Measurements from ENCODE around the gene WDR86.

WDR86 gene

GRCh38 chr7:151404216-151405011 is 5.4 kb downstream of the WDR86 start:
- H3K27me3 ChIP-seq (ENCODE audit: control insufficient read depth, low read length) = no peaks in the 10 kb centered on the region
- no peaks in the 10 kb centered on the region for H3K9me2 ChIP-seq (replicated peaks; ENCODE audit: control insufficient read depth, low read length)
- H3F3A ChIP-seq (ENCODE audit: control insufficient read depth, insufficient read depth) = no peaks in the 10 kb centered on the region; the same call in none of the 2 replicates
- no peak overlapping the region for H3K4me2 ChIP-seq (ENCODE audit: low read length)
- no peak overlapping the region for H3K4me3 ChIP-seq (ENCODE audit: low read length)
- no peaks in the 10 kb centered on the region for H3K9me3 ChIP-seq (ENCODE audit: control insufficient read depth, insufficient read depth, low read length)
- H3K4me1 ChIP-seq (ENCODE audit: control insufficient read depth, low read length) = peaks cover 43% of the 10 kb centered on the region
- no peaks in the 10 kb centered on the region for H4K20me1 ChIP-seq (ENCODE audit: control insufficient read depth, insufficient read depth, low read depth, low read length)
- no peak overlapping the region for H3K27ac ChIP-seq (ENCODE audit: low read depth, low read length)
- H3K36me3 ChIP-seq (ENCODE audit: control insufficient read depth, low read length) = no peaks in the 10 kb centered on the region
- TF ChIP-seq EZH2phosphoT487 (IDR thresholded peaks at IDR 0.05; ENCODE audit: borderline replicate concordance, low read length) = no peak
- TF ChIP-seq CTCF (IDR thresholded peaks at IDR 0.05; ENCODE audit: low read depth, low read length, poor library complexity, severe bottlenecking) = no peak
- no peaks in the 10 kb centered on the region for H3K79me2 ChIP-seq (ENCODE audit: control insufficient read depth, low read length)

GRCh38 chr7:151403764-151404163 is 6.1 kb downstream of the WDR86 start:
- no peak for TF ChIP-seq EZH2phosphoT487 (IDR thresholded peaks at IDR 0.05; ENCODE audit: borderline replicate concordance, low read length)
- TF ChIP-seq CTCF (IDR thresholded peaks at IDR 0.05; ENCODE audit: low read depth, low read length, poor library complexity, severe bottlenecking) = no peak
- Histone ChIP-seq H3K9me3 (ENCODE audit: control insufficient read depth, insufficient read depth, low read length) (no peaks in the 10 kb centered on the region), H3K79me2 (ENCODE audit: control insufficient read depth, low read length) (no peaks in the 10 kb centered on the region), H3K4me3 (ENCODE audit: low read length) (no peak overlapping the region), H3K27me3 (ENCODE audit: control insufficient read depth, low read length) (no peaks in the 10 kb centered on the region), H3K4me1 (ENCODE audit: control insufficient read depth, low read length) (peaks cover 37% of the 10 kb centered on the region), H3K4me2 (ENCODE audit: low read length) (no peak overlapping the region), H3K9me2 (replicated peaks; ENCODE audit: control insufficient read depth, low read length) (no peaks in the 10 kb centered on the region), H3K36me3 (ENCODE audit: control insufficient read depth, low read length) (no peaks in the 10 kb centered on the region), H3F3A (ENCODE audit: control insufficient read depth, insufficient read depth) (no peaks in the 10 kb centered on the region; the same call in none of the 2 replicates), H3K27ac (ENCODE audit: low read depth, low read length) (no peak overlapping the region), H4K20me1 (ENCODE audit: control insufficient read depth, insufficient read depth, low read depth, low read length) (no peaks in the 10 kb centered on the region)

DNA sequence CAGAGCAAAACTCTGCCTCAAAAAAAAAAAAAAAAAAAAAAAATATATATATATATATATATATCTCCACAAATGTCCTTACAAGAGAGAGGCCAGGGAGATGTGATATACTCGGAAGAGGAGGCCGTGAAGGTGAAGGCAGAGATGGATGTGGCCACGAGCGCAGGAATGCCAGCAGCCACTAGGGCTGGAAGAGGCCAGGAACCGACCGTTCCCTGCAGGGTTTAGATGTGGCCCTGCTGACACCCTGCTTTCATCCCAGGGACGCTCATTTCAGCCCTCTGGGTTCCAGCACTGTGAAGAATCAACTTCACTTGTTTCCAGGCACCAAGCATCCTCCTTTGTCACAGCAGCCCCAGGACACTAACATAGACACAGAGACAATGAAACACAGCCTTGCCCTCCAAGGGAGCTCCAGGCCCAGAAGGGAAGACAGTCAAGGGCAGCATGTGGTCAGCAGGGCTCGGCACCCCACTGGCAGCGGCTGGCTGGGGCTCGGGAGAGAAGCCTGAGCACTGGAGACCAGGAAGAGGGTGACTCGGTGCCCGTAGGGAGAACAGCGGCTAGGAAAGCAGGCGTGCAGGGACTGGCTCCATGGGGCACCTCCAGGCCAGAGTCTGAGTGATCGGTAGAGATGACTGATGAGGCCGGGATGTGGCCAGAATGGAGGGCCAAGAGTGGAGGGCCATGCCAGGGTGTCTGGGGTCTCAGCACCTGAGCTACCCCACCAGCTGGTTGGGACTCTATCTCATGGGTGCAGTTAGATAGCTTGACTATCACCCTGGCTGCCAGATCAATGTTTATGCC is 7.6 kb downstream of the WDR86 start:
- H3K9me3 ChIP-seq (ENCODE audit: control insufficient read depth, insufficient read depth, low read length) = no peaks in the 10 kb centered on the region
- H3K4me2 ChIP-seq (ENCODE audit: low read length) = no peak overlapping the region

More for the DNA sequence above, 7.6 kb downstream of the WDR86 start:
- H3K27ac ChIP-seq (ENCODE audit: low read depth, low read length) = no peak overlapping the region
- no peaks in the 10 kb centered on the region for H3K79me2 ChIP-seq (ENCODE audit: control insufficient read depth, low read length)
- no peaks in the 10 kb centered on the region for H4K20me1 ChIP-seq (ENCODE audit: control insufficient read depth, insufficient read depth, low read depth, low read length)
- H3K4me3 ChIP-seq (ENCODE audit: low read length) = no peak overlapping the region
- no peaks in the 10 kb centered on the region for H3K36me3 ChIP-seq (ENCODE audit: control insufficient read depth, low read length)
- H3K27me3 ChIP-seq (ENCODE audit: control insufficient read depth, low read length) = no peaks in the 10 kb centered on the region
- peaks cover 48% of the 10 kb centered on the region for H3K4me1 ChIP-seq (ENCODE audit: control insufficient read depth, low read length)
- H3K9me2 ChIP-seq (replicated peaks; ENCODE audit: control insufficient read depth, low read length) = no peaks in the 10 kb centered on the region
- no peak for TF ChIP-seq CTCF (IDR thresholded peaks at IDR 0.05; ENCODE audit: low read depth, low read length, poor library complexity, severe bottlenecking)
- TF ChIP-seq EZH2phosphoT487 (IDR thresholded peaks at IDR 0.05; ENCODE audit: borderline replicate concordance, low read length) = no peak
- H3F3A ChIP-seq (ENCODE audit: control insufficient read depth, insufficient read depth) = no peaks in the 10 kb centered on the region; the same call in none of the 2 replicates

Measured in DOHH2 (cell line).